ENCODE results near the gene CTTN. TPM values are rescaled to one million over a fixed set of nuclear protein-coding genes. Genes with fewer than 3 reads are reported as not detected.
"Not testable (repeated sequence)": the region's sequence is repeated elsewhere in the genome, so short reads cannot be mapped to it uniquely, and the experiment has no call there.

Gene CTTN
- total RNA-seq, 4 donors from 2014 or later: 261 to 536 (median 402) TPM

GRCh38 chr11:70405679-70406395 lies 7.5 kb downstream of the CTTN start:
- Histone ChIP-seq H3K36me3 (peaks cover 0 to 57% (median 0%) of the 10 kb centered on the region in 3 donors), H3K9me3 (no peaks in the 10 kb centered on the region), H3K27ac (no peak overlapping the region), H3K4me1 (peaks cover 0 to under 1% (median 0%) of the 10 kb centered on the region in 4 donors), H3K27me3 (no peaks in the 10 kb centered on the region), H3K4me3 (no peak overlapping the region)
- TF ChIP-seq POLR2A (IDR thresholded peaks at IDR 0.05): no peak
- no peak for TF ChIP-seq CTCF (IDR thresholded peaks at IDR 0.05)
- DNase-seq: no peak

DNA sequence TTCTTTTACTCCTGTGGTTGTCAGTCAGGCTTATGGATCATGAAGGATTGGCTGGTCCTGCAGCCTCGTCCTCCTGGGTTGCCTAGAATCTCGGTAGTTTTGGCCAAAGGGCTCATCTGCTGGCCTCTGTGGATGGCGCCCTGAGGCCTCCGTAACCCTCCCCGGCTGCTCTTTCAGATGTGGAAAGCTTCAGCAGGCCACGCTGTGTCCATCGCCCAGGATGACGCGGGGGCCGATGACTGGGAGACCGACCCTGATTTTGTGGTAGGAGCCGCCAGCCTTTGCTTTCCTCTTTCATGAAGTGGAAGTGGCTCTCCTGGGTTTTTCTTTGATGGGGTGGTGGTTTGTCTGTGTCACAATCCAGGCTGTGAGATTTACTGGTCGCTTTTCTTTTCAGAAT lies 8.8 kb downstream of the CTTN start:
- TF ChIP-seq CTCF (IDR thresholded peaks at IDR 0.05) (no peak), POLR2A (IDR thresholded peaks at IDR 0.05) (no peak)
- H3K4me3 ChIP-seq: no peak overlapping the region
- no peak overlapping the region for H3K27ac ChIP-seq
- H3K27me3 ChIP-seq: no peaks in the 10 kb centered on the region
- no peak for DNase-seq
- no peaks in the 10 kb centered on the region for H3K4me1 ChIP-seq
- H3K36me3 ChIP-seq: peaks cover 0 to 70% (median 0%) of the 10 kb centered on the region in 3 donors
- H3K9me3 ChIP-seq: no peaks in the 10 kb centered on the region

DNA sequence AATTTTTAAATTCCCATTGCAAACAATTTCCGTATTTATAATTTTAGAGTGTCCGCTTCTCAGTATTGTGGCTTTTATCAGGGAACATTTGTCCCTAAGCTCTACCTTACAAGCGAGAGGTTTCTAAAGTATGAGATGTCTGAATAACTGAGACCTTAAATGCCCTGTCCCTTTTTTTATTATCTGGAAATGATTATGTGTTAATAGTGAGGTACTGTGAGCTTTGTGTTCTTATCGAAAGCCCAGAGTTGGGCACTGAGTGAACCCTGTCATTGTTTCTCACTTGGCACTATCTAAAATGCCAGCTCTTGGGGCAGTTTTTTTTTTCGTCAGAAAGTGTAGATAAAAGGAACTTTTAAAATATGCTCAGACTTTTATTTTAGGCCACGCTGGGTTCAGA lies 9.5 kb downstream of the CTTN start:
- H3K4me1 ChIP-seq: no peaks in the 10 kb centered on the region
- H3K9me3 ChIP-seq: no peaks in the 10 kb centered on the region
- H3K27ac ChIP-seq: no peak overlapping the region
- no peak for TF ChIP-seq CTCF (IDR thresholded peaks at IDR 0.05)
- TF ChIP-seq POLR2A (IDR thresholded peaks at IDR 0.05): no peak
- no peak for DNase-seq
- H3K27me3 ChIP-seq: no peaks in the 10 kb centered on the region
- peaks cover 0 to 77% (median 0%) of the 10 kb centered on the region in 3 donors for H3K36me3 ChIP-seq
- no peak overlapping the region for H3K4me3 ChIP-seq

DNA sequence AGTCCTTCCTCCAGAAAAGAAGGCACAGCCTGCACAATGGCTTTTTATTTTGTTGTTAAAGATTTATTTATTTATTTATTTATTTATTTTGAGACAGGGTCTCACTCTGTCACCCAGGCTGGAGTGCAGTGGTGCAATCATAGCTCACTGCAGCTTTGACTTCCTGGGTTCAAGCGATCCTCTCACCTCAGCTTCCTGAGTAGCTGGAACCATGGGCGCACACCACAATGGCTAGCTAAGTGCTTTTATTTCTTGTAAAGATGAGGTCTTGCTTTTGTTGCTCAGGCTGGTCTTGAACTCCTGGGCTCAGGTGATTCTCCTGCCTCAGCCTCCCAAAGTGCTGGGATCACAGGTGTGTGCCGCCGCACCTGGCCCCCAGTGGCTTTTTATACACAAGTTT lies 10.0 kb downstream of the CTTN start:
- H3K36me3 ChIP-seq: peaks cover 0 to 82% (median 0%) of the 10 kb centered on the region in 3 donors
- not testable (repeated sequence) for H3K4me1 ChIP-seq, H3K27me3 ChIP-seq, H3K27ac ChIP-seq, H3K9me3 ChIP-seq, DNase-seq, H3K4me3 ChIP-seq

- no peak for DNase-seq
- H3K36me3 ChIP-seq: peaks cover 0 to 93% (median 0%) of the 10 kb centered on the region in 3 donors
- TF ChIP-seq CTCF (IDR thresholded peaks at IDR 0.05): no peak
- no peak for TF ChIP-seq POLR2A (IDR thresholded peaks at IDR 0.05)
Measured at GRCh38 chr11:70409437-70409836, 11.1 kb downstream of the CTTN start.

DNA sequence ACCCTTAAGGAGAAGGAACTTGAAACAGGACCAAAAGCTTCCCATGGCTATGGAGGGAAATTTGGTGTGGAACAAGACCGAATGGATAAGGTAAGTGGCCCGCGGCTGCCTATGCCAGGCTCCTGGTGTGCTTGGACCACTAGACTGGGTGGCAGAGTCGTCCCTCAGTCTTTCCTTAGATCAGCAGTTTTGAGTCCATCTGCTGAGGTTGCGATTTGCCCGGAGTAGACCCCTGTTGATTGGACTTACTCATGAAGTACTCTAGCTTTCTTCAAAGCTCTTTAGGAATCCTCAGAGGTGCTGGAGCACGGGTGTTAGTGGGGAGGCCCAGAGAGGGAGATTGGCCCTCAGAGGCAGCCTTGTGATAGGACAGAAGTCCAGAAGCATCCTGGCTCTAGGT lies 11.5 kb downstream of the CTTN start:
- H3K27me3 ChIP-seq: no peaks in the 10 kb centered on the region
- H3K27ac ChIP-seq: no peak overlapping the region
- H3K4me3 ChIP-seq: no peak overlapping the region
- H3K4me1 ChIP-seq: no peaks in the 10 kb centered on the region
- H3K9me3 ChIP-seq: no peaks in the 10 kb centered on the region
- DNase-seq: no peak
- peaks cover 0 to 98% (median 0%) of the 10 kb centered on the region in 3 donors for H3K36me3 ChIP-seq
- TF ChIP-seq CTCF (IDR thresholded peaks at IDR 0.05): no peak
- TF ChIP-seq POLR2A (IDR thresholded peaks at IDR 0.05): no peak

More at GRCh38 chr11:70409437-70409836, 11.1 kb downstream of the CTTN start:
- Histone ChIP-seq H3K27ac (no peak overlapping the region), H3K4me3 (no peak overlapping the region), H3K4me1 (no peaks in the 10 kb centered on the region), H3K27me3 (no peaks in the 10 kb centered on the region), H3K9me3 (no peaks in the 10 kb centered on the region)

Data from Peyer's patch (tissue), 4 donors.